Progenitor cell of endocrine pancreas (in vitro differentiated cells): Measurements from ENCODE around the gene RAB31. TPM values are rescaled to one million over a fixed set of nuclear protein-coding genes. Genes with fewer than 3 reads are reported as not detected.

Experiments used
- DNase-seq: peaks from one replicate; pipeline ENCODE4 v3.0.0; 2021; ENCODE audit warnings: low spot score; ENCODE audit not compliant: unreplicated experiment
- H3K27ac Mint-ChIP-seq: 2 replicates; pipeline ENCODE4 v1.8.0; 2021; ENCODE audit warnings: mild to moderate bottlenecking, moderate library complexity, mixed read lengths
- H3K27me3 Mint-ChIP-seq: 2 replicates; pipeline ENCODE4 v1.8.0; 2021; ENCODE audit warnings: mixed read lengths
- H3K36me3 Mint-ChIP-seq: 2 replicates; pipeline ENCODE4 v1.8.0; 2022; ENCODE audit warnings: mixed read lengths; ENCODE audit not compliant: insufficient read depth
- H3K4me1 Mint-ChIP-seq: 2 replicates; pipeline ENCODE4 v1.8.0; 2021; ENCODE audit warnings: low read depth, mixed read lengths
- H3K4me3 Mint-ChIP-seq: 2 replicates; pipeline ENCODE4 v1.8.0; 2021; ENCODE audit warnings: low read depth, mild to moderate bottlenecking, moderate library complexity, mixed read lengths
- H3K9me3 Mint-ChIP-seq: 2 replicates; pipeline ENCODE4 v1.8.0; 2021; ENCODE audit warnings: low read depth, mixed read lengths
- CTCF ChIP-seq: fragments of 200-600 bp; sonication (generic); IDR thresholded peaks from one replicate; pipeline ENCODE4 v1.5.0; 2021; ENCODE audit warnings: antibody characterized with exemption, mild to moderate bottlenecking; ENCODE audit not compliant: unreplicated experiment
- total RNA-seq: library from RNA; stranded (reverse); gene quantifications from 2 replicates; pipeline ENCODE4 v1.2.1, GENCODE V29; 2021

The RAB31 gene
- total RNA-seq, 1 donor from 2014 or later, result 2.9 TPM

DNA sequence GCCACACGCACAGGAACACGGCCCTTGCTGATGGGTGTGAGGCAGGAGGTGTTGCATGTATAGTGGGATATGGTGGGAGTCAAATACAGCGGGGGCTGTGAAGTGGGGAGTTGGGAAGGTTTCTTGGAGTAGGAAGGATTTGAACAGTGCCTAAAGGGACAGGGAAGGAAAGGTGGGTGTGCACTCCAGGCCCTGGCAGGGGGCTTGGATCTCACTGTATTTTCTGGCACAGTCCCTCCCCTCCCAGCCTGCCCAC is 6.9 kb downstream of the RAB31 start:
- no peak for TF ChIP-seq CTCF
- Mint-ChIP-seq H3K27ac (no peak overlapping the region), H3K4me1 (peaks cover 4% of the 10 kb centered on the region), H3K4me3 (no peak overlapping the region), H3K27me3 (peaks cover 50% of the 10 kb centered on the region), H3K9me3 (no peaks in the 10 kb centered on the region), H3K36me3 (no peaks in the 10 kb centered on the region)
- no peak for DNase-seq

- H3K27me3 Mint-ChIP-seq, result peaks cover 47% of the 10 kb centered on the region
- H3K4me3 Mint-ChIP-seq, result no peak overlapping the region
- no peak overlapping the region for H3K27ac Mint-ChIP-seq
- H3K9me3 Mint-ChIP-seq, result no peaks in the 10 kb centered on the region
- no peak for TF ChIP-seq CTCF
- peaks cover 4% of the 10 kb centered on the region for H3K4me1 Mint-ChIP-seq
- no peaks in the 10 kb centered on the region for H3K36me3 Mint-ChIP-seq
- DNase-seq, result no peak
Measured at GRCh38 chr18:9715978-9716774, 8.1 kb downstream of the RAB31 start.

- TF ChIP-seq CTCF, result no peak
- Mint-ChIP-seq H3K4me3 (no peak overlapping the region), H3K9me3 (no peaks in the 10 kb centered on the region), H3K27me3 (peaks cover 42% of the 10 kb centered on the region), H3K36me3 (no peaks in the 10 kb centered on the region), H3K27ac (no peak overlapping the region), H3K4me1 (peaks cover 4% of the 10 kb centered on the region)
- no peak for DNase-seq
Measured at GRCh38 chr18:9716780-9717563, 8.9 kb downstream of the RAB31 start.

DNA sequence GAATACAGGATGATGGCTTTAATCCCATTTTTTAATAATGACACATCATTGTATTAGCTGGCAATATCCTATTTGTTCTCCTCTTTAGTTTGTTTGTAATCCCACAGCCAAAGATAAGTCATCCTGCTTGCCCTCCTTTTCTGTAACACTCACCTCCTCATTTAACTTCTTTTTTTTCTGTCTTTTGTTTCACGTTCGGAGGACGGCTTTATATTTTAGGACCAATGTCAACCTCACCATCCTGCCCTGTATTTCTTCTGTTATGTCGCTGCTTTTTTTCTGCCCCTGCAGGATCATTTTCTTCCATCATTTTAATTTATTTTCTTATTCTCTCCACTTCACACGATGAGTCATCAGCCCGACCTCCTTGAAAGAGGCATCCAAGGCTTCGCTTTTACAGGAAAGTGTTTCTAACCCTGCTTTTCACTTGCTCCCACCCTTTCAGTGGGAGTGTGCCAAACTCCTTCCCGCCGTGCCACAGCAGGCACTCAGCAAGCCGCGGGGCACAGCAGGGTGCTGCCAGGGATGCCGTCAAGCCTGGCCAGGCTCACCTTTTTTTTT is 11.4 kb downstream of the RAB31 start:
- Mint-ChIP-seq H3K27me3 (peaks cover 22% of the 10 kb centered on the region), H3K36me3 (no peaks in the 10 kb centered on the region), H3K4me1 (peaks cover 4% of the 10 kb centered on the region), H3K4me3 (no peak overlapping the region), H3K9me3 (no peaks in the 10 kb centered on the region), H3K27ac (peak overlapping the region; percentile 1)
- no peak for TF ChIP-seq CTCF
- DNase-seq, result no peak

DNA sequence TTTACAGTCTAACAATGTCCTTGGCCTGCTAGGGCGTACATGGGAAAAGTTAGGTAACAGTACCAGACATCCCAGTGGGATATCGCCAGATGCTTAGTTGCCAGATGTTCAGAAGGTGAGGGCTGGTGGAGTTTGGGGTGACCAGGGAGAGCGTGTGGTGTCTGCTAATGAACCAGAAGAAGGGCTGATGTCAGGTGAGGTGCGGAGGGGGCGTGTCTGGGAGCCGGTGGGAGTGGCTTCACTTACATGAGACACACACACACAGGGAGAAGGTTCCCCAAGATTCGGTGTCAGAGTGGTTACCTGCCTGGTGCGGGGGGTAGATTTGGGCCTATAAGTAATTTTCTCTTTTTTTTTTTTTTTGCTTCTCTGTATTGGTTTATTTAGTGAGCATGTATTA is 12.2 kb downstream of the RAB31 start:
- peaks cover 3% of the 10 kb centered on the region for H3K4me1 Mint-ChIP-seq
- no peak for DNase-seq
- TF ChIP-seq CTCF, result no peak
- H3K36me3 Mint-ChIP-seq, result no peaks in the 10 kb centered on the region
- H3K27ac Mint-ChIP-seq, result no peak overlapping the region
- no peaks in the 10 kb centered on the region for H3K9me3 Mint-ChIP-seq
- H3K27me3 Mint-ChIP-seq, result peaks cover 16% of the 10 kb centered on the region
- H3K4me3 Mint-ChIP-seq, result no peak overlapping the region
